Endometrium (tissue), 2 donors: ENCODE data around the gene KRT71.

Source experiments
- FAIRE-seq: peaks from 2 replicates; lab custom pipeline; 2012; peaks lifted over from hg19 to GRCh38; lab: Jason Lieb, UNC
- donor health status: control.
- donor health status: control.

The KRT71 gene

GRCh38 chr12:52539083-52539820 is 13.7 kb downstream of the KRT71 start:
- peak; percentile 23 for FAIRE-seq

GRCh38 chr12:52537101-52537500 is 15.8 kb downstream of the KRT71 start:
- FAIRE-seq: no peak

GRCh38 chr12:52535574-52535973 is 17.4 kb downstream of the KRT71 start:
- no peak for FAIRE-seq

- no peak for FAIRE-seq
Measured at GRCh38 chr12:52534482-52534881, 18.5 kb downstream of the KRT71 start.

GRCh38 chr12:52533686-52534470 is 19.1 kb downstream of the KRT71 start:
- FAIRE-seq: no peak

- FAIRE-seq: no peak
Measured at GRCh38 chr12:52532636-52533035, 20.3 kb downstream of the KRT71 start.

- FAIRE-seq: no peak
Measured at GRCh38 chr12:52531566-52532300, 21.2 kb downstream of the KRT71 start.

GRCh38 chr12:52530905-52531304 is 22.0 kb downstream of the KRT71 start:
- no peak for FAIRE-seq

- FAIRE-seq: no peak
Measured at GRCh38 chr12:52530366-52530765, 22.6 kb downstream of the KRT71 start.

- no peak for FAIRE-seq
Measured at GRCh38 chr12:52529846-52530245, 23.1 kb downstream of the KRT71 start.

- FAIRE-seq: no peak
Measured at GRCh38 chr12:52529417-52529816, 23.5 kb downstream of the KRT71 start.

GRCh38 chr12:52528641-52529143 is 24.3 kb downstream of the KRT71 start:
- FAIRE-seq: no peak

- FAIRE-seq: no peak
Measured at GRCh38 chr12:52527121-52527800, 25.7 kb downstream of the KRT71 start.

- no peak for FAIRE-seq
Measured at GRCh38 chr12:52526511-52526951, 26.4 kb downstream of the KRT71 start.

- FAIRE-seq: no peak
Measured at GRCh38 chr12:52525661-52526499, 27.1 kb downstream of the KRT71 start.

GRCh38 chr12:52524898-52525591 is 27.9 kb downstream of the KRT71 start:
- FAIRE-seq: no peak

- FAIRE-seq: no peak
Measured at GRCh38 chr12:52524241-52524897, 28.6 kb downstream of the KRT71 start.

GRCh38 chr12:52523824-52524223 is 29.1 kb downstream of the KRT71 start:
- no peak for FAIRE-seq

GRCh38 chr12:52522346-52523011 is 30.5 kb downstream of the KRT71 start:
- no peak for FAIRE-seq
